HG02623 (cell line): Measurements from ENCODE around the gene NYAP1.
"Not testable (repeated sequence)": the region's sequence is repeated elsewhere in the genome, so short reads cannot be mapped to it uniquely, and the experiment has no call there.

Experiments
- ATAC-seq: cut with Tn5 transposase; IDR thresholded peaks from one replicate; pipeline ENCODE4 v1.9.1; 2021; ENCODE audit warnings: moderate library complexity; ENCODE audit not compliant: unreplicated experiment

The NYAP1 gene

DNA sequence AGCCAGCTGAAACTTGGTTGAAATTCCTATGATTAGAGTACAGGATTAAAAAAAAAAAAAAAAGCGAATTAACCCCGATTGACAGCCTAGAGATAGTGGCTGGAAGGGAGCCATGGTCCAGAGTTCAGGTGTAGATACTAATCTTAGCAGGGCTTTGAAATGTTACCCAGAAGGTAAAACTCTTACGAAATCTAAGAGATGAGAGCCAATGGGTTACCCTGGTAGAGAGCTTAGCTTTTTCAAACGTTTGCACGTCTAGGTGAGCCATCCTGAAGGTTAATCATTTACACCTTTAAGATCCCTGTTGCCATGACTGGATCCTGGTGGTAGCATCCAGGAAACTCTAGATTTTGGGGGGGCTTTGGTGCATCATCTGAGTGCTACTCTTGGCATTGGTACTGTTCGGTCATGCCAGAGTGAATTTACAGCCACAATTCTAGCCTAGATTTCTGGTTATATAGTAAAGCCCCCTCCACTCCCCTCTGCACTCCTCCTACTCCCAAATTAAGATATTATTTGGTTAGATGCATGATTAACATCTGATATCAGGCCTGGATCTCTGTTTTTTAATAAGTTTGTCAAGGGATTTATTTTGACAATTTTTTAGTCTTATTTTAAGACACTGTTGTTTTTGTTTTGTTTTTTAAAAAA lies 56.5 kb downstream of the NYAP1 start:
- ATAC-seq, result no peak

DNA sequence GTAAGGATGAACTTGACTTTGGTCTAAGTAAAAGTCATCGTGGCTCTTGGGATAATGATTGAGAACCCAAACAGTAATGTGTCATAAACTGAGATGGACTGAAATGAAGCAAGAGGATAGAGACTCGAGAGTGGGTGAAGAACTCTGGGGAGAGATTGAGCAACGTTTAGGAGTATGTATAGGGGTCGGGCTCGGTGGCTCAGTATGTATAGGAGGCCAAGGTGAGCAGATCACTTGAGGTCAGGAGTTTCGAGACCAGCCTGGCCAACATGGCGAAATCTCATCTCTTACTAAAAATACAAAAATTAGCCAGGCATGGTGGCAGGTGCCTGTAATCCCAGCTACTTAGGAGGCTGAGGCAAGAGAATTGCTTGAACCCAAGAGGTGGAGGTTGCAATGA lies 57.6 kb downstream of the NYAP1 start:
- not testable (repeated sequence) for ATAC-seq

DNA sequence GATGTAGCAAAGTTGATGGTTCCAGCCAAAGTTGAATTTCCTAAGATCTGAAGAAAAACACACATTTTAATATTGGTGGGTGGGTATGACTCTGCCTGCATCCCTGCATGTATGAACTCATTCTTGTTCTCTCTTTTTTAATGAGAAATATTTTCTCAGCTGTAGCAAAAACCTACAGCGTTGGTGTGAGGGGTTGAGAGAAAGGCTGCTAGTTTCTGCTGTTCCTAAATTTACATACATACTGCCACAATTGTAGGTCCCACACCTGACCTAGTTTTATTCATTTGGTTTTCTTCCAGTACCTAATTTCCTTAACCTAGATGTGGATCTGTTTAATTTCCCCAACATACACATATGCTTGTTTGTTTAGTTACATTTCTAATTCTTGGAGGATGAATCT lies 59.9 kb downstream of the NYAP1 start:
- no peak for ATAC-seq

DNA sequence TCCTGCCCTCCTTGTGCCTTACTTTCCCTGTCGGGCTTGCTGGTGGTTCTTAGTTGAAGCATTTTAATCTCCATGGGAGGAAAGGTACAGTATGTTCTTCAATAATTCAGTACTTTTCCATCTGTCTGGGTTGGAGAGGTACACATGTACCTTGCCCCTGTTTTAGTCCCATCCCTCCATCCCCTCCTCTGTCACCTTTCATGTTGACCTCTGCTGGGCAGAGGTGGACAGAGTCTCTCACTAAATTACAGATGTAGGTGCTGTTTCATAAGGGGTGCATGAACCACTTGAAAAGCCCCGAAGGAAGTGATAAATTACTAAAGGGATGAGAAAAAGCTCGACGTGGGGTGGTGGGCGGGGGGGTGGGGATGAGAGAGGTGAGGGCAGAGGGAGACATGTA lies 60.7 kb downstream of the NYAP1 start:
- no peak for ATAC-seq
